Measurements from ENCODE around the gene PUM1.
"Not testable (repeated sequence)": the region's sequence is repeated elsewhere in the genome, so short reads cannot be mapped to it uniquely, and the experiment has no call there.

PUM1 gene

GRCh38 chr1:30990591-30990990 lies 74.9 kb downstream of the PUM1 start:
- no peak for DNase-seq

GRCh38 chr1:30988045-30988444 lies 77.5 kb downstream of the PUM1 start:
- no peak for DNase-seq

- DNase-seq, result no peak
Measured at GRCh38 chr1:30986755-30987154, 78.8 kb downstream of the PUM1 start.

- DNase-seq, result no peak
Measured at GRCh38 chr1:30984991-30985503, 80.5 kb downstream of the PUM1 start.

- no peak for DNase-seq
Measured at GRCh38 chr1:30984165-30984889, 81.2 kb downstream of the PUM1 start.

- no peak for DNase-seq
Measured at GRCh38 chr1:30982937-30983336, 82.6 kb downstream of the PUM1 start.

- no peak for DNase-seq
Measured at GRCh38 chr1:30982431-30982830, 83.1 kb downstream of the PUM1 start.

- DNase-seq, result no peak
Measured at GRCh38 chr1:30981172-30981571, 84.3 kb downstream of the PUM1 start.

GRCh38 chr1:30977511-30977910 lies 88.0 kb downstream of the PUM1 start:
- no peak for DNase-seq

- DNase-seq, result no peak
Measured at GRCh38 chr1:30977105-30977504, 88.4 kb downstream of the PUM1 start.

- DNase-seq, result no peak
Measured at GRCh38 chr1:30976143-30976542, 89.4 kb downstream of the PUM1 start.

- no peak for DNase-seq
Measured at GRCh38 chr1:30975217-30975616, 90.3 kb downstream of the PUM1 start.

- no peak for DNase-seq
Measured at GRCh38 chr1:30974536-30974935, 91.0 kb downstream of the PUM1 start.

GRCh38 chr1:30972349-30972748 lies 93.2 kb downstream of the PUM1 start:
- DNase-seq, result not testable (repeated sequence)

GRCh38 chr1:30971496-30971895 lies 94.0 kb downstream of the PUM1 start:
- no peak for DNase-seq

- no peak for DNase-seq
Measured at GRCh38 chr1:30969903-30970302, 95.6 kb downstream of the PUM1 start.

GRCh38 chr1:30968220-30968971 lies 97.1 kb downstream of the PUM1 start:
- no peak for DNase-seq

- DNase-seq, result peak; percentile 70
Measured at GRCh38 chr1:30966690-30967369, 98.7 kb downstream of the PUM1 start.

- peak; percentile 38 for DNase-seq
Measured at GRCh38 chr1:30965924-30966599, 99.5 kb downstream of the PUM1 start.

GRCh38 chr1:30964706-30965105 lies 100.8 kb downstream of the PUM1 start:
- DNase-seq, result no peak

- no peak for DNase-seq
Measured at GRCh38 chr1:30962609-30963508, 102.7 kb downstream of the PUM1 start.

Measured in NCI-H1694 treated with DMSO at 0.1 percent for 48 hours (cell line).